Left cardiac atrium (tissue), 4 donors: ENCODE results near the gene ADISSP. TPM values are rescaled to one million over a fixed set of nuclear protein-coding genes. Genes with fewer than 3 reads are reported as not detected.

Experiments
- ATAC-seq, 2 donors: fragments of 200-7000 bp; cut with Tn5 transposase; one replicate each; pipeline ENCODE4 v1.9.1; 2020; ENCODE audit warnings: mild to moderate bottlenecking in 2 of 2, moderate library complexity in 2 of 2
- DNase-seq: peaks from one replicate; pipeline ENCODE4 v3.0.0-alpha.2; 2020
- intact Hi-C, 2 donors: fragments of 100-400 bp; cut with DNase I; formaldehyde crosslinking; loops; one replicate each; pipeline versions ENCODE4 v1.14.1 to v1.15.1; 2022 to 2023
- total RNA-seq, 2 donors: library from RNA; stranded (reverse); fragmentation: NEBNext Ultra II Directional; extraction: Animal tissue kit (Norgen Biotek cat#: 25700); gene quantifications; one replicate each; pipeline ENCODE4 v1.2.1, GENCODE V29; 2021
- donor health status: DM: no; HTN: yes; CAD: no.
- donor health status: DM: no; HTN: yes; CAD: no; lungs with severe emphysema.
- donor health status: DM: yes; HTN: yes; CAD: no.
- donor health status: Dilated cardiomyopathy.

Gene ADISSP
- total RNA-seq, 2 donors from 2014 or later: 17.2 to 23.2 TPM

- DNase-seq (no peak), ATAC-seq (no peak)
- intact Hi-C loops: no loop called here
Observed at GRCh38 chr20:3749087-3749688, 18.4 kb downstream of the ADISSP start.

- intact Hi-C loops: no loop called here
- DNase-seq: no peak
Observed at GRCh38 chr20:3748073-3748472, 19.5 kb downstream of the ADISSP start.

GRCh38 chr20:3747471-3747870 lies 20.1 kb downstream of the ADISSP start:
- no peak for ATAC-seq
- intact Hi-C loops: no loop called here
- DNase-seq: no peak

More at GRCh38 chr20:3748073-3748472, 19.5 kb downstream of the ADISSP start:
- ATAC-seq: no peak

- intact Hi-C loops: no loop called here
- DNase-seq: peak; percentile 21
- ATAC-seq: no peak
Observed at GRCh38 chr20:3745686-3746173, 21.8 kb downstream of the ADISSP start.

GRCh38 chr20:3744806-3745685 lies 22.5 kb downstream of the ADISSP start:
- ATAC-seq (peak; percentile 69 to 76), DNase-seq (peak; percentile 79)
- intact Hi-C loops: no loop called here

- no peak for DNase-seq
- no peak for ATAC-seq
- intact Hi-C loops: no loop called here
Observed at GRCh38 chr20:3744037-3744436, 23.5 kb downstream of the ADISSP start.

- DNase-seq (no peak), ATAC-seq (no peak)
- intact Hi-C loops: no loop called here
Observed at GRCh38 chr20:3743251-3743650, 24.3 kb downstream of the ADISSP start.

GRCh38 chr20:3741836-3742458 lies 25.6 kb downstream of the ADISSP start:
- intact Hi-C loops: no loop called here
- ATAC-seq (no peak), DNase-seq (no peak)

GRCh38 chr20:3740615-3741301 lies 26.8 kb downstream of the ADISSP start:
- ATAC-seq (no peak), DNase-seq (no peak)
- intact Hi-C loops: no loop called here

GRCh38 chr20:3739926-3740451 lies 27.6 kb downstream of the ADISSP start:
- intact Hi-C loops: no loop called here
- ATAC-seq: no peak
- DNase-seq: no peak

GRCh38 chr20:3739054-3739925 lies 28.3 kb downstream of the ADISSP start:
- ATAC-seq (peak; percentile 51 to 71), DNase-seq (peak; percentile 76)

GRCh38 chr20:3738111-3739053 lies 29.2 kb downstream of the ADISSP start:
- no peak for DNase-seq
- intact Hi-C loops: no loop called here
- ATAC-seq: no peak

More at GRCh38 chr20:3739054-3739925, 28.3 kb downstream of the ADISSP start:
- intact Hi-C loops: no loop called here

- intact Hi-C loops: no loop called here
- ATAC-seq (no peak), DNase-seq (no peak)
Observed at GRCh38 chr20:3735768-3736167, 31.8 kb downstream of the ADISSP start.

- ATAC-seq (peak in 1 of 2 donors; percentile 51), DNase-seq (peak; percentile 66)
- intact Hi-C loops: no loop called here
Observed at GRCh38 chr20:3734111-3734843, 33.3 kb downstream of the ADISSP start.

- ATAC-seq (peak in 1 of 2 donors; percentile 12), DNase-seq (no peak)
- intact Hi-C loops: no loop called here
Observed at GRCh38 chr20:3733119-3733995, 34.2 kb downstream of the ADISSP start.
